Activated B cell treated with CpG ODN at 0.5 μM for 24 hours (primary cell): ENCODE data around the gene PERP. TPM values are rescaled to one million over a fixed set of nuclear protein-coding genes. Genes with fewer than 3 reads are reported as not detected.

ENCODE experiments used
- ATAC-seq: fragments of 200-7000 bp; cut with Tn5 transposase; one replicate; pipeline ENCODE4 v1.10.0; 2021; ENCODE audit warnings: low read depth, mild to moderate bottlenecking, moderate library complexity
- CTCF ChIA-PET: fragments of 350-600 bp; sonication (Branson Sonifier 250); formaldehyde crosslinking; loops from one replicate; lab custom pipeline; 2021; ENCODE audit warnings: antibody characterized with exemption; lab: Charles Lee
- POLR2A ChIA-PET: fragments of 350-600 bp; sonication (Branson Sonifier 250); formaldehyde crosslinking; loops from one replicate; lab custom pipeline; 2021; ENCODE audit warnings: antibody characterized with exemption; lab: Charles Lee
- DNase-seq: peaks from one replicate; pipeline ENCODE4 v3.0.0; 2022
- H3K27ac Mint-ChIP-seq: one replicate; pipeline ENCODE4 v1.8.0; 2020; ENCODE audit warnings: mixed read lengths
- H3K27me3 Mint-ChIP-seq: one replicate; pipeline ENCODE4 v1.8.0; 2021; ENCODE audit warnings: mixed read lengths
- H3K36me3 Mint-ChIP-seq: one replicate; pipeline ENCODE4 v1.8.0; 2021; ENCODE audit warnings: low read depth, mixed read lengths
- H3K4me1 Mint-ChIP-seq: one replicate; pipeline ENCODE4 v1.8.0; 2021; ENCODE audit warnings: mixed read lengths
- H3K4me3 Mint-ChIP-seq: one replicate; pipeline ENCODE4 v1.8.0; 2020; ENCODE audit warnings: mild to moderate bottlenecking, mixed read lengths
- H3K9me3 Mint-ChIP-seq: one replicate; pipeline ENCODE4 v1.8.0; 2020; ENCODE audit warnings: mixed read lengths
- intact Hi-C: fragments of 100-400 bp; cut with micrococcal nuclease; formaldehyde crosslinking; loops from one replicate; pipeline ENCODE4 v1.15.1; 2024
- total RNA-seq: library from RNA; stranded (reverse); gene quantifications from 2 replicates; pipeline ENCODE4 v1.2.3, GENCODE V29; 2022
- TF ChIP-seq, protein P1 (sequence below): fragments of 200-600 bp; IDR thresholded peaks from one replicate; pipeline ENCODE4 v1.8.0; 2022; ENCODE audit warnings: antibody characterized with exemption, mild to moderate bottlenecking

The PERP gene
- total RNA-seq, 1 donor from 2014 or later, result 0.18 TPM

DNA sequence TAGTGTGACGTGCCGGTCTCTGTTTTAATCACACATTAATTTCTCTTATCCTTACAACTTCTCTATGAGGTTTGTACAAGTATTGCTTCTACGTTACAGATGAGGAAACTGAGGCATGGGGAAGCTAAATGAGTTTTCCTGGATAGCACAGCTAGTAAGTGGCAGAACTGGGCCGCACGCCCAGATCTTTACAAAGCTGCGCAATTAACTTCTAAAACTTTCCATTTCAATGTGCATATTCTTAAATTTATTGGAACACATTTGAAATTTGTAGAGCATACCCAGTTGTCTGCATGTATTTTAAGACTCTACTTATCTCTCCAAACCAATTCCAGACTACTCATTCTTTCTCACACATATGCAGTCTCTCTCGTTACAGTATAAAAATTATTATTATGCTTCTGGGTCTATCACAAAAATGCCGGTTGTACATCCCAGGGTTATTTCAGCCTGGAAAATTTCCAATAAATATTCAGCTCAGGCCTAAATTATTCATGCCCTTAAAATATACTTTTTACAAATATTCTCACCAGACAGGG, 10.2 kb upstream of the PERP start:
- H3K4me1 Mint-ChIP-seq, result peaks cover 6% of the 10 kb centered on the region
- no peak overlapping the region for H3K27ac Mint-ChIP-seq
- peaks cover 32% of the 10 kb centered on the region for H3K27me3 Mint-ChIP-seq
- H3K9me3 Mint-ChIP-seq, result no peaks in the 10 kb centered on the region
- no peaks in the 10 kb centered on the region for H3K36me3 Mint-ChIP-seq
- CTCF ChIA-PET, result interaction anchor here (0.9 to 5.2 kb wide), 13 partner anchors 8 to 648 kb away, joined by 3 to 64 read pairs (median 12); partner anchors contain the start of gene HEBP2
- DNase-seq, result no peak
- TF ChIP-seq, protein P1, sequence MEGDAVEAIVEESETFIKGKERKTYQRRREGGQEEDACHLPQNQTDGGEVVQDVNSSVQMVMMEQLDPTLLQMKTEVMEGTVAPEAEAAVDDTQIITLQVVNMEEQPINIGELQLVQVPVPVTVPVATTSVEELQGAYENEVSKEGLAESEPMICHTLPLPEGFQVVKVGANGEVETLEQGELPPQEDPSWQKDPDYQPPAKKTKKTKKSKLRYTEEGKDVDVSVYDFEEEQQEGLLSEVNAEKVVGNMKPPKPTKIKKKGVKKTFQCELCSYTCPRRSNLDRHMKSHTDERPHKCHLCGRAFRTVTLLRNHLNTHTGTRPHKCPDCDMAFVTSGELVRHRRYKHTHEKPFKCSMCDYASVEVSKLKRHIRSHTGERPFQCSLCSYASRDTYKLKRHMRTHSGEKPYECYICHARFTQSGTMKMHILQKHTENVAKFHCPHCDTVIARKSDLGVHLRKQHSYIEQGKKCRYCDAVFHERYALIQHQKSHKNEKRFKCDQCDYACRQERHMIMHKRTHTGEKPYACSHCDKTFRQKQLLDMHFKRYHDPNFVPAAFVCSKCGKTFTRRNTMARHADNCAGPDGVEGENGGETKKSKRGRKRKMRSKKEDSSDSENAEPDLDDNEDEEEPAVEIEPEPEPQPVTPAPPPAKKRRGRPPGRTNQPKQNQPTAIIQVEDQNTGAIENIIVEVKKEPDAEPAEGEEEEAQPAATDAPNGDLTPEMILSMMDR, result no peak
- H3K4me3 Mint-ChIP-seq, result no peak overlapping the region
- POLR2A ChIA-PET, result no interaction called here
- no peak for ATAC-seq
- intact Hi-C loops, result loop anchor here (2.0 to 10.0 kb wide), 3 partner anchors 391 to 1257 kb away; partner anchors contain the start of gene CITED2

DNA sequence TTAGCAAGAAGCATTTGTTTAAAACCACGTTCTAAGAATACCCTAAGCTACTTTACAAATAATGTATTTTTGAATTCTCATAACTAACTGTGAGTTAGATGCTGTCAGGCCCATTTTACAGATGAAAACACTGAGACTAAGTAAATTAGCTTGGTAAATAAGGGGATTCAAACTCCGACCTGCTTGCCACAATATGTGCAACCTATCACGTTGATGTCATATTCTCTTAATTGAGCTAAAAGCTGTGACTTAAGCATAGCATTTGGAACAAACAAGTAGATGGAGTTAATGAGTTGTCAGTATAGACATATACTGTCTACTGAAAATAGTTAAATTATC, 9.4 kb upstream of the PERP start:
- H3K27me3 Mint-ChIP-seq, result peaks cover 29% of the 10 kb centered on the region
- DNase-seq (no peak), ATAC-seq (no peak)
- H3K4me1 Mint-ChIP-seq, result peaks cover 6% of the 10 kb centered on the region
- TF ChIP-seq, protein P1, result no peak
- no peak overlapping the region for H3K4me3 Mint-ChIP-seq
- CTCF ChIA-PET, result interaction anchor here (0.7 to 5.2 kb wide), 20 partner anchors 8 to 657 kb away, joined by 3 to 64 read pairs (median 7); partner anchors contain the start of genes CCDC28A and HEBP2
- POLR2A ChIA-PET, result interaction anchor here (0.6 to 1.5 kb wide), 2 partner anchors 288 to 911 kb away, joined by 3 to 6 read pairs; partner anchors contain the start of gene HEBP2
- no peaks in the 10 kb centered on the region for H3K9me3 Mint-ChIP-seq
- no peak overlapping the region for H3K27ac Mint-ChIP-seq
- intact Hi-C loops, result loop anchor here (1.0 to 10.0 kb wide), 9 partner anchors 171 to 1258 kb away; partner anchors contain the start of genes CITED2 and HEBP2
- H3K36me3 Mint-ChIP-seq, result no peaks in the 10 kb centered on the region

DNA sequence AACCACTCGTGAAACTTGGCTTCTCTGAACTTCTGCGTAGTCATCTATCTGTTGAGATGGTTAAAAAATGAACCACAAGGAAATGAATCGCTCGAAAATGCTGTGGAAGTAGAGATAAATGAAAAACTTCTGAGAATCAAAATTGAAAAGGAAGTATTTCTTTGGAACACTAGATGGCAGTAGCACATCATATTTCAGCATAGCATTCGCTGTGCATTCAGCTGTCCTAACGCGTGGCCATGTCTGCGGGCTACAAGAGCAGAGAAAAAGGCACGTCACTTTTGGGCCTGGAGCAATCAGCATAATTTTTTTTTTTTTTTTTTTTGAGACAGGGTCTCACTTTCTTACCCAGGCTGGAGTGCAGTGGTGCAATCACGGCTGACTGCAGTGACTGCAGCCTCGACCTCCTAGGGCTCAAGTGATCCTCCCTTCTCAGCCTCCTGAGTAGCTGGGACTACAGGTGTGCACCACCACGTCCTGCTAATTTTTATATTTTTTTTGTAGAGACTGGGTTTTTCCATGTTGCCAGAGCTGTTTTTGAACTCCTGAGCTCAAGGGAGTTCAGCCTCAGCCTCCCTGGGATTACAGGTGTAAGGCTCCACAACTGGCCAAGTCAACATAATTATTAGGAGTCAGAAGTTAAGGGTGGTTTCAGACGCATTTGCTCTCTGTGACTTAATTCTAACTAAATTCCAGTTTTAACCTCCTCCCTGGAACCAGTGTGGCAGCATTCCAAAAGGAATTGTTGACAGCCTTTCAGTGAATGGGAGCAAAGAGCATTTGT, 8.8 kb upstream of the PERP start:
- DNase-seq (no peak), ATAC-seq (peak; percentile 85)

DNA sequence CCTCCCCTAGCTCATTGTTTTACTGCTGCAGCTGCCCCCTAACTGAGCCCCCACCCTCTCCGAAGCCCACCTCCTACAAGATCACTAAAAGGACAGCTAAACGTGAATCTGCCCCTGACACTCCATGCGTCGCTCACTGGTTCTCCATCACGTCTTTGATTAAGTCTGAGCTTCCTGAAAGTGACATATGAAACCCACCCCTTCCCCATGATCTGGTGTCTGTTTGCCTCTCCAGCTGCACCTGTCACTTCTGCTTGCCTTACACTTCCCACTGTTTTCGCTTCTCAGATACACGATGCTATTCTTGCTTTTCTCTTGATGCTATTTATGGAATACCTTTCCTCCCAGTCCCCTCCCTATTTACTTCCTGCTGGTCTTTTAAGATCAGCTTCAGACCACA, 8.0 kb upstream of the PERP start:
- ATAC-seq (no peak), DNase-seq (no peak)
- ChIA-PET CTCF (interaction anchor here (0.8 to 5.2 kb wide), 20 partner anchors 10 to 658 kb away, joined by 3 to 64 read pairs (median 5); partner anchors contain the start of gene CCDC28A), POLR2A (interaction anchor here (1.0 to 1.5 kb wide), 2 partner anchors 289 to 403 kb away, joined by 5 to 6 read pairs; partner anchors contain the start of gene HEBP2)
- no peaks in the 10 kb centered on the region for H3K36me3 Mint-ChIP-seq
- no peak overlapping the region for H3K27ac Mint-ChIP-seq
- H3K4me3 Mint-ChIP-seq, result no peak overlapping the region
- TF ChIP-seq, protein P1, result no peak
- H3K4me1 Mint-ChIP-seq, result peaks cover 6% of the 10 kb centered on the region
- H3K9me3 Mint-ChIP-seq, result no peaks in the 10 kb centered on the region
- intact Hi-C loops, result loop anchor here (5.0 to 10.0 kb wide), 2 partner anchors 1102 to 1260 kb away; partner anchors contain the start of gene CITED2
- H3K27me3 Mint-ChIP-seq, result peaks cover 22% of the 10 kb centered on the region

More for the DNA sequence above, 8.8 kb upstream of the PERP start:
- TF ChIP-seq, protein P1, result peak; percentile 61
- Mint-ChIP-seq H3K36me3 (no peaks in the 10 kb centered on the region), H3K4me1 (peaks cover 6% of the 10 kb centered on the region), H3K27ac (no peak overlapping the region), H3K9me3 (no peaks in the 10 kb centered on the region), H3K27me3 (peaks cover 26% of the 10 kb centered on the region), H3K4me3 (no peak overlapping the region)
- ChIA-PET POLR2A (interaction anchor here (0.6 to 1.5 kb wide), 4 partner anchors 12 to 912 kb away, joined by 3 to 7 read pairs (median 6); partner anchors contain the start of gene HEBP2), CTCF (interaction anchor here (0.7 to 5.2 kb wide), 27 partner anchors 8 to 657 kb away, joined by 3 to 64 read pairs (median 5); partner anchors contain the start of genes CCDC28A and HEBP2)
- intact Hi-C loops, result loop anchor here (1.0 to 10.0 kb wide), 9 partner anchors 171 to 1259 kb away; partner anchors contain the start of genes CITED2 and HEBP2
